ENCODE data around the gene FBXO24. TPM values are rescaled to one million over a fixed set of nuclear protein-coding genes. Genes with fewer than 3 reads are reported as not detected.

FBXO24 gene
- polyA plus RNA-seq, 1 experiment: 0.40 TPM

DNA sequence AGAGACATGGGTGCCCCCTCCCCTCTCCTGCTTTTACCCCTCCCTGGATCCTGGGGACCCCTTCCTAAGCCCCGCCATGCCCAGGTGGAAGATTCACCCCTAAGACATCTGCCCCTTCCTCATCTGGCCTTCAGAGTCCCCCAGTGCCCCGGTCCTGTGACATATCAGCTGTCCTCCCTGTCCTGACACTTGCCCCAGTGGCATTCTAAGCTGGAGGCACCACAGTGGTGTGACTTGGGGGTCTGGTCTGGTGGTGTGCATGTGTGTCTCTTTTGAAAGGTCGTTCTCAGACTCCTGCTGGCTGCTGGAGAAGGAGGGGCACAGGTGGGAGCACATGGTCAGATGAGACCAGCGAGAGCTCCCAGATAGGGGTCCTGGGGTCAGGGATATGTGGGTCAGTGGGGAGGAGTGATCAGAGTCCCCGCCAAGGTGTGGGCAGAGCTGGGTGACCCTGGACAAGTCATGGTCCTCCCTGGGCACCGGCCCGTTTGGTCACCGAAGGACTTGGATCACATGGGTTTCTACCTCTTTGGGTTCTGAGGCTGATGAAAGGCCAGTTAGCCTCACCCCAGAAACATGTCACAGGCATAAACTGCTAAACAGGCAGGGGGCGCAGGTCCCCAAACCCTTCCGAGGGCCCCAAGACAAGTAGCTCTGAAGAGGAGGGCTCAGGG lies 55.9 kb downstream of the FBXO24 start:
- H3K36me3 ChIP-seq (ENCODE audit: control insufficient read depth, insufficient read depth, low read length): no peaks in the 10 kb centered on the region
- DNase-seq (ENCODE audit: low read depth): no peak
- peaks cover 6% of the 10 kb centered on the region for H3K27me3 ChIP-seq (ENCODE audit: control insufficient read depth, insufficient read depth, low read length)
- CTCF ChIA-PET: interaction anchor here (0.8 to 0.9 kb wide), 2 partner anchors 9 to 50 kb away, joined by 4 to 6 read pairs; no protein-coding TSS in a partner anchor
- TF ChIP-seq, protein P1, sequence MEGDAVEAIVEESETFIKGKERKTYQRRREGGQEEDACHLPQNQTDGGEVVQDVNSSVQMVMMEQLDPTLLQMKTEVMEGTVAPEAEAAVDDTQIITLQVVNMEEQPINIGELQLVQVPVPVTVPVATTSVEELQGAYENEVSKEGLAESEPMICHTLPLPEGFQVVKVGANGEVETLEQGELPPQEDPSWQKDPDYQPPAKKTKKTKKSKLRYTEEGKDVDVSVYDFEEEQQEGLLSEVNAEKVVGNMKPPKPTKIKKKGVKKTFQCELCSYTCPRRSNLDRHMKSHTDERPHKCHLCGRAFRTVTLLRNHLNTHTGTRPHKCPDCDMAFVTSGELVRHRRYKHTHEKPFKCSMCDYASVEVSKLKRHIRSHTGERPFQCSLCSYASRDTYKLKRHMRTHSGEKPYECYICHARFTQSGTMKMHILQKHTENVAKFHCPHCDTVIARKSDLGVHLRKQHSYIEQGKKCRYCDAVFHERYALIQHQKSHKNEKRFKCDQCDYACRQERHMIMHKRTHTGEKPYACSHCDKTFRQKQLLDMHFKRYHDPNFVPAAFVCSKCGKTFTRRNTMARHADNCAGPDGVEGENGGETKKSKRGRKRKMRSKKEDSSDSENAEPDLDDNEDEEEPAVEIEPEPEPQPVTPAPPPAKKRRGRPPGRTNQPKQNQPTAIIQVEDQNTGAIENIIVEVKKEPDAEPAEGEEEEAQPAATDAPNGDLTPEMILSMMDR (IDR thresholded peaks at IDR 0.05; ENCODE audit: insufficient read depth, low read depth, low read length): no peak
- POLR2A ChIA-PET: no interaction called here
- H3K4me3 ChIP-seq (ENCODE audit: low read depth, low read length): no peak overlapping the region

GRCh38 chr7:100642534-100642907 lies 56.4 kb downstream of the FBXO24 start:
- Histone ChIP-seq H3K4me3 (ENCODE audit: low read depth, low read length) (no peak overlapping the region), H3K27me3 (ENCODE audit: control insufficient read depth, insufficient read depth, low read length) (peaks cover 6% of the 10 kb centered on the region), H3K36me3 (ENCODE audit: control insufficient read depth, insufficient read depth, low read length) (no peaks in the 10 kb centered on the region)
- CTCF ChIA-PET: interaction anchor here (0.8 to 0.9 kb wide), 2 partner anchors 10 to 49 kb away, joined by 4 to 6 read pairs; no protein-coding TSS in a partner anchor
- POLR2A ChIA-PET: no interaction called here
- TF ChIP-seq, protein P1 (IDR thresholded peaks at IDR 0.05; ENCODE audit: insufficient read depth, low read depth, low read length): no peak
- DNase-seq (ENCODE audit: low read depth): no peak

DNA sequence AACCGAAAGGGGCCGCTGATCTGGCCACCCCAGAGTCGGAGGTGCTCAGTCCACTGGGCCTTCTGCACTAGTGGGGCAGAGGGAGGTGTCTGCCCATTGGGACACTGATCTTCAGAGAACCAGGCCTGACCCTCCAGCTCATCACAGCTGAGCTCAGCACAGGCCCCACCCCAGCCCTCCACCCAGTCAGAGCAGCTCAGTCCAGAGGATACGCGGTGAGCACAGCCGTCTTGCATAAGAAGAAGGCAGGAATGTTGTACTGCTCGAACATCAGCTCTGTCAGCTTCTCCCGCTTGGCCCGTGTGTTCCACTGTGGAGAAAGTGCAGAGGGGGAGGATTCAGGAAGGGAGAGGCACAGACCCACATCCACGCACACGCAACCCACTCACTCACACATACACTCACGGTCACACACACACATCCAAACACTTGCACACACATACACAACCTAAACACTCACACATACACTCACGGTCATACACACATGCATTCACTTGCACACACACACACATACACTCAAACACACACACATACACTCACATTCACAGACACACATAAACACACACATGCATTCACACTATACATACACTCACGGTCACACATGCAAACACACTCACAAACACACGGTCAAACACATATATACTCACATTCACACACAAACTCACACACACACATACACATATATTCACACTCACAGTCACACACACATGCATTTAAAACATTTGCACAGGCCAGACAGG lies 63.9 kb downstream of the FBXO24 start:
- TF ChIP-seq, protein P1 (IDR thresholded peaks at IDR 0.05; ENCODE audit: insufficient read depth, low read depth, low read length): no peak
- H3K4me3 ChIP-seq (ENCODE audit: low read depth, low read length): no peak overlapping the region
- DNase-seq (ENCODE audit: low read depth): no peak
- H3K27me3 ChIP-seq (ENCODE audit: control insufficient read depth, insufficient read depth, low read length): peaks cover 6% of the 10 kb centered on the region
- ChIA-PET POLR2A (no interaction called here), CTCF (interaction anchor here (0.8 kb wide), 1 partner anchor 17 kb away, joined by 4 read pairs; no protein-coding TSS in a partner anchor)
- H3K36me3 ChIP-seq (ENCODE audit: control insufficient read depth, insufficient read depth, low read length): no peaks in the 10 kb centered on the region

Small RNAs within 50 kb of the gene (small RNA-seq; reads per million reads assigned to genes)
- not detected for gene SAP25 (ENCODE audit: insufficient read length, low read depth, low replicate concordance)

Other genes with a start within 250 kb of the FBXO24 start
- gene PILRB, start 228.2 kb upstream of the FBXO24 start, polyA plus RNA-seq (2011; rRNA removed): 10.6 and 25.4 TPM in 2 replicates
- gene PILRA, start 212.8 kb upstream of the FBXO24 start, polyA plus RNA-seq (2011; rRNA removed): 0.27 and 0.49 TPM in 2 replicates
- gene ZCWPW1, start 157.6 kb upstream of the FBXO24 start, polyA plus RNA-seq (2011; rRNA removed): 2.2 and 2.8 TPM in 2 replicates
- 15.7 and 19.1 TPM in 2 replicates for gene MEPCE, start 156.5 kb upstream of the FBXO24 start, polyA plus RNA-seq (2011; rRNA removed)
- 10.6 and 13.1 TPM in 2 replicates for gene PPP1R35, start 149.8 kb upstream of the FBXO24 start, polyA plus RNA-seq (2011; rRNA removed)
- 0.21 and 0.32 TPM in 2 replicates for gene SPACDR, start 122.1 kb upstream of the FBXO24 start, polyA plus RNA-seq (2011; rRNA removed)
- 9.7 and 20.7 TPM in 2 replicates for gene TSC22D4, start 107.1 kb upstream of the FBXO24 start, polyA plus RNA-seq (2011; rRNA removed)
- 0.10 and 0.15 TPM in 2 replicates for gene NYAP1, start 102.4 kb upstream of the FBXO24 start, polyA plus RNA-seq (2011; rRNA removed)
- 6.3 and 10.9 TPM in 2 replicates for gene AGFG2, start 47.1 kb upstream of the FBXO24 start, polyA plus RNA-seq (2011; rRNA removed)
- 0.20 and 0.34 TPM in 2 replicates for gene SAP25, start 12.4 kb upstream of the FBXO24 start, polyA plus RNA-seq (2011; rRNA removed)
- gene LRCH4, start 199 bp upstream of the FBXO24 start, polyA plus RNA-seq (2011; rRNA removed): 9.1 and 20.0 TPM in 2 replicates
- gene PCOLCE, start 16.0 kb downstream of the FBXO24 start, polyA plus RNA-seq (2011; rRNA removed): 173 and 433 TPM in 2 replicates
- gene MOSPD3, start 26.2 kb downstream of the FBXO24 start, polyA plus RNA-seq (2011; rRNA removed): 5.2 and 15.0 TPM in 2 replicates
- gene TFR2, start 55.2 kb downstream of the FBXO24 start, polyA plus RNA-seq (2011; rRNA removed): 0.49 and 0.72 TPM in 2 replicates
- gene ACTL6B, start 70.1 kb downstream of the FBXO24 start, polyA plus RNA-seq (2011; rRNA removed): not detected in 2 replicates
- gene GNB2, start 87.4 kb downstream of the FBXO24 start, polyA plus RNA-seq (2011; rRNA removed): 87.4 and 172 TPM in 2 replicates
- gene GIGYF1, start 107.9 kb downstream of the FBXO24 start, polyA plus RNA-seq (2011; rRNA removed): 5.7 and 7.6 TPM in 2 replicates
- 24.5 and 35.2 TPM in 2 replicates for gene POP7, start 119.8 kb downstream of the FBXO24 start, polyA plus RNA-seq (2011; rRNA removed)
- gene EPO, start 134.1 kb downstream of the FBXO24 start, polyA plus RNA-seq (2011; rRNA removed): not detected in 2 replicates
- not detected in 2 replicates for gene ZAN, start 147.3 kb downstream of the FBXO24 start, polyA plus RNA-seq (2011; rRNA removed)
- gene EPHB4, start 241.2 kb downstream of the FBXO24 start, polyA plus RNA-seq (2011; rRNA removed): 23.8 and 30.5 TPM in 2 replicates

Data from BJ (cell line).